HG03045 (cell line): ENCODE results near the gene MGAT5B.

Source experiments
- ATAC-seq: cut with Tn5 transposase; IDR thresholded peaks from one replicate; pipeline ENCODE4 v1.9.1; 2021; ENCODE audit warnings: mild to moderate bottlenecking, moderate library complexity; ENCODE audit not compliant: unreplicated experiment

The MGAT5B gene

DNA sequence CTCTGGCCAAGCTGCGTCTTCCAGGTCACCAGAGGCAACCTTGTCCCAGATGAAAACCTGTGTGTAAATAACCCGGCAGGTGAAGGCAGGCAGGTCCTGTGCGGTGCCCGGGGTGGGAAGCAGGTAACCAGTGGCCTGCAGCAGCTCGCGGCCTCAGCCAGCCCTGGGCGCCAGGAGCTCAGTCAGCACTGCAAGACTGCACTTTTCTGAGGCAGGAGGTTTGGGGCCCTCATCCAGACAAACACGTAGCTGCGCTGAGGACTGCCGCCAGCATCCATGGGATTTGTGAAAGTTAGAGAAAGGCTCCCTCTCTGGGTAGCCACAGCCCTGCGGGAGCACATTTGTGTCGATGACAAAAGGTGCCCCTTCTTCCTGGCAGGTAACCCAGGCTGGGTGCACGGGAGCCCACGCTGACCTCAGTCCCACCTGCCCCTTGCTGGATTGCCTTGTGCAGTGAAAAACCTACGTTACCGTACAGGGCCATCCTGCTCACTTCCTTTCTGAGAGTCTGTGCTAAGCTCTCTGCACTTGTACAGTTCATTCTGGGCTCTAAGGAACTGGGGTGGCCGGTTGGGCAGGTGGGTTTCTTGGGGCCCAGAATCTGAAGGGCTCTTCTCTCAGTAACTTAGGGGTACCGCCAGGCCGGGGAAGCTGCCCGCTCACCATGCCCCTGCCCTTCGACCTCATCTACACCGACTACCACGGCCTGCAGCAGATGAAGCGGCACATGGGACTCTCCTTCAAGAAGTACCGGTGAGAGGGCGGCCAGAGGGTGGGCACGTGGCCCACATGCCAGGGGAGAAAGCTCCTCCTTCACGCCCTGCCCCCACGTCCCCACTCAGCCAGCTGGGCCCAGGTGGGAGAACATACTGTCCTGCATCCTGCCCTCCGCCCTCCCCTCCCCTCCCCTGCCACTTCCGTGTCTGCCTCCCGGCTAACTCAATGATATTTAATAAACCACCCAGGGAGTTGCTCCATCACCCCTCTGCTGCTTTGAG is 56.4 kb downstream of the MGAT5B start:
- ATAC-seq, result no peak

DNA sequence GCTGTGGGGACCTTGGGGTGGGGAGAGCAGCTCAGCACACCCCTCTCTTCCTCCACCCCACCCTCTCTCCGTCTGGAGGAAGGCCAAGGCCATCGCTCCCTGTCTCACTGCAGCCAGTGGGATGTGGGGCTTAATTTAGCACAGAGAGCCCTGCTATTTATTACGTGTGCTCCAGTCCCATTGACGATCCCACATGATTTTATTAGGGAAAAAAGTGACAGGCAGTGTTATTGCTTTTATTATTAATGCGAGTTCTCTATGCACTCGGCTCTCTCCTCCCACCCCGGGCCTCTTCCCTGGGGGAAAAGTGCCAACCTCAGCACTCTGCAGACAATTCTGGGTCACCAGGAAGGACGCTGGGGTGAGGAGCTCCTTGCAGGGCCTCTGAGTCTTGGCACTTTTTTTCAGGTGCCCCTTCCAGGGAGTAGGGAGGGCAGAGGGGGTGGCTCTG is 57.3 kb downstream of the MGAT5B start:
- no peak for ATAC-seq

- ATAC-seq, result no peak
These were observed 58.1 kb downstream of the MGAT5B start for GRCh38 chr17:76926237-76926866.

- ATAC-seq, result no peak
These were observed 59.4 kb downstream of the MGAT5B start for GRCh38 chr17:76927577-76927976.

GRCh38 chr17:76927982-76928381 is 59.8 kb downstream of the MGAT5B start:
- ATAC-seq, result no peak

- no peak for ATAC-seq
These were observed 60.9 kb downstream of the MGAT5B start for GRCh38 chr17:76929148-76929547.

GRCh38 chr17:76929601-76930000 is 61.4 kb downstream of the MGAT5B start:
- ATAC-seq, result no peak

DNA sequence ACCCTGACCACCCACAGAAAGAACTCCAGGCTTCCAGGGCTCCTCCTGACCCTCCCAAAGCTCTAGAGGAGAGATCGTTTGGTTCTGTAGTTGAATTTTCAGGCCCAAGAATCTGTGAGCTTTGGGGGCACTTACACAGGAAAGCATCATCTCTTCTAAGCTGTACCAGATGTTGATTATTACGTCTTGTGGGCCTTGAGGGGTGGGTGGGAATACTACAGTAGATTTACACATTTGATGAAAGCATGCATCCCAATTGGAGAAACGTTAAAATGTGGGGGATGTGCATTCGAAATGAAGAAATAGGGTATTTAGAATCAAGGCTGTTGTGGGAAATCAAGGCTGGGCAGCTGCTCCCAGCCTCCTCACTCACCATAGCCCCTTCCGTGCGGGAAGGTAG is 61.9 kb downstream of the MGAT5B start:
- no peak for ATAC-seq

GRCh38 chr17:76932402-76933333 is 64.5 kb downstream of the MGAT5B start:
- no peak for ATAC-seq

DNA sequence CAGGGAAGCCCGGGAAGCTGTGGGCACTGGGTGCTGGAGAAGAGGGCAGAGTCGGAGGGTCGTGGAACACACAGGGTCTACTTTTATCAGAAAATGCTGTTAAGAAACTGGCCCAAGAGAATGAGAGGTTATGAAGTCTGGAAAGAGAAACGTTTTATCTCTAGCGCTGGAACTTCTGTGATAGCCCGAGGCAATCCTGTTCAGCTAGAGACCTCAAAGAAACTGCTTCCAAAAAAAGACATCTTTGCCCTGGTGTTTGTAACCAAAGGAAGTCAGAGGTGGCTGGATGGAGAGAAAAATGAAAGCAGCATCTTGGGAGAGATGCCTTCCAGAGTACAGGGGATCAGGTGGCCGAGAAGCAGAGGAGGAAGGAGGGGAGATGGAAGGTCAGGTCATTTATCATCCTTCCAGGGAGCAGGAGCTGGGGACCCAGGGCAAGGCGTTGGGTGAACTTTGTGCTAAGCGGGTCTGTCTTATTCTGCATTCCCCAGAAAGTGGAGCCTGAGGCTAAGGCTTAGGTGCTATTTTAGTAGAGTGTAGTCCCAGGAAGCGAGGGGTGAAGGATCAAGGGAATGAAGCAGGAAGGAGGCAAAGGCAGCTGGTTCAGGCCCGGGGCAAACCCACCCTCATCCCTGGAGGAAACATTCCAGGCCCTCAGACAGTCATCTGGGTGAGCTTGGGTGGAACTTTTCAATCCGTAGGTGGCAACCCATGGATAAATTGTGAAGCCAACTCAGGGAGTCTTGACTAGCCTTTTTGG is 66.5 kb downstream of the MGAT5B start:
- no peak for ATAC-seq

- no peak for ATAC-seq
These were observed 67.1 kb downstream of the MGAT5B start for GRCh38 chr17:76935331-76935730.

DNA sequence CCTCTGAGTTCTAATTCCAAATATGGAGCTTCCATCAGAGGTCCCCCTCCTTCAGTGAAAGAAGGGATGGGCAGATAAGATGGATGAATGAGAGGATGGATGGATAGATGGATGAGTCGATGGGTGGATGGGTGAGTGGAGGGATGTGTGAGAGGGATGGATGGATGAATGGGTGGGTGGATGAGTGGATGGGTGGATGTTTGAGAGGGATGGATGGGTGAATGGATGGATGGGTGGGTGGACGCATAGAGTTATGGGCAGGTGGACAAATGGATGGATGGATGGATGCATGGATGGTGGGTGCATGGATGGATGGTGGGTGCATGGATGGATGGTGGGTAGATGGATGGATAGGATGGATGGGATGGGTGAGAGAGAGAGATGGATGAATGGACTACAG is 69.0 kb downstream of the MGAT5B start:
- no peak for ATAC-seq

DNA sequence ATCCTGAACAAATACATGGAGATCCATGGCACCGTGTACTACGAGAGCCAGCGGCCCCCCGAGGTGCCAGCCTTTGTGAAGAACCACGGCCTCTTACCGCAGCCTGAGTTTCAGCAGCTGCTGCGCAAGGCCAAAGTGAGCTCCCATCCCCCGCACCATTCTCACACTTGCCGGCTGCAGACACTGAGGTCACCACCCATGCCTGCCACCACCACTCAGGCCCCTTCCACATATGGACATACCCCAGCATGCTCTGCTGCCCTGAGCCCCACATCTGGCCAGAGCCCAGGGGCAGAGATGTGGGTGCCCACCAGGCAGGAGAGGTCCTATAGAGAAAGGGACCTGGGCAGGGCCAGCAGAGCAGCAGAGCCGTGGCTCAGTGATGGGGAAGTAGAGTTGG is 69.8 kb downstream of the MGAT5B start:
- no peak for ATAC-seq

DNA sequence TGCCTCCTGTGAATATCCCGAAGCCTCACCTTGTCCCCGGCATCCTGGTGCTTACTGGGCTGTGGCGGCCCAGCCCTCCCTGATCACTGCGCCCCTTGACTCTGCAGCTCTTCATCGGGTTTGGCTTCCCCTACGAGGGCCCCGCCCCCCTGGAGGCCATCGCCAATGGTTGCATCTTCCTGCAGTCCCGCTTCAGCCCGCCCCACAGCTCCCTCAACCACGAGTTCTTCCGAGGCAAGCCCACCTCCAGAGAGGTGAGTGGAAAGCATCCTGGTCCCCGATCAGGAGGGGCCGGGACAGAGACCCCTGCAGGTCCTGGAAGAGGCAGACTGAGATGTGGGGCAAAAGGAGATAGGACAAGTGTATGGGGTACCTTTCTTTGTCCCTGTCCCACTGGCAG is 72.1 kb downstream of the MGAT5B start:
- no peak for ATAC-seq

GRCh38 chr17:76940738-76941350 is 72.6 kb downstream of the MGAT5B start:
- no peak for ATAC-seq

DNA sequence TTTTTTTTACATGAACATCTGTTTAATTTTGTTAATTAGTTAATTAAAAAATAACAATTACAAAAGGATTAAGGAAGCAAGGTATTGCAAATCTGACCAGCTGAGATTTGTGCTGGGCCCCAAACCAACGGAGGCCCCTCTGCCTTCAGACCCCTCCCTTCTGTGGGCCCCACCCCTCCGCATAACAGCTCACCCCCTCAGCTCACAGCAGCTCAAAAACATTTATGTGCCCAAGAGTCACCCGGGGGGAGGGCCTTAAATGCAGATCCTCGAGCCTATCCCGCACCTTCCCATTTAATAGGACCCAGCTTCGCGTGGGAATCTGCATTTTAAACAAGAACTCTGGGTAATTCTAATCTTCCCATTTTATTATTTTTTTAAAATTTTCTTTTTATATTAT is 75.0 kb downstream of the MGAT5B start:
- ATAC-seq, result no peak

GRCh38 chr17:76943781-76944213 is 75.6 kb downstream of the MGAT5B start:
- ATAC-seq, result no peak

GRCh38 chr17:76944477-76944876 is 76.3 kb downstream of the MGAT5B start:
- ATAC-seq, result no peak

GRCh38 chr17:76946111-76946771 is 78.0 kb downstream of the MGAT5B start:
- ATAC-seq, result no peak
